HG02981 (cell line): ENCODE measurements around the gene CNTN6.
A peak's percentile ranks its signal among the peaks of the same experiment; 100 is the strongest.

Source experiments
- ATAC-seq: cut with Tn5 transposase; IDR thresholded peaks from one replicate; pipeline ENCODE4 v1.9.1; 2021; ENCODE audit warnings: mild to moderate bottlenecking, moderate library complexity; ENCODE audit not compliant: unreplicated experiment

The CNTN6 gene

GRCh38 chr3:1171320-1171719 lies 78.5 kb downstream of the CNTN6 start:
- no peak for ATAC-seq

GRCh38 chr3:1172644-1173043 lies 79.8 kb downstream of the CNTN6 start:
- no peak for ATAC-seq

- ATAC-seq = no peak
These were observed 86.3 kb downstream of the CNTN6 start for GRCh38 chr3:1179146-1179545.

GRCh38 chr3:1183320-1184048 lies 90.7 kb downstream of the CNTN6 start:
- ATAC-seq = no peak

- ATAC-seq = no peak
These were observed 97.7 kb downstream of the CNTN6 start for GRCh38 chr3:1190569-1190968.

- no peak for ATAC-seq
These were observed 98.2 kb downstream of the CNTN6 start for GRCh38 chr3:1191026-1191425.

GRCh38 chr3:1195947-1196346 lies 103.1 kb downstream of the CNTN6 start:
- ATAC-seq = peak; percentile 52

- no peak for ATAC-seq
These were observed 104.2 kb downstream of the CNTN6 start for GRCh38 chr3:1197051-1197450.

GRCh38 chr3:1200371-1200770 lies 107.5 kb downstream of the CNTN6 start:
- no peak for ATAC-seq

GRCh38 chr3:1207904-1208303 lies 115.1 kb downstream of the CNTN6 start:
- ATAC-seq = no peak

- ATAC-seq = no peak
These were observed 122.1 kb downstream of the CNTN6 start for GRCh38 chr3:1214933-1215332.

- no peak for ATAC-seq
These were observed 124.0 kb downstream of the CNTN6 start for GRCh38 chr3:1216856-1217255.

GRCh38 chr3:1227111-1227510 lies 134.3 kb downstream of the CNTN6 start:
- ATAC-seq = no peak

GRCh38 chr3:1228289-1228688 lies 135.5 kb downstream of the CNTN6 start:
- no peak for ATAC-seq

GRCh38 chr3:1230920-1231319 lies 138.1 kb downstream of the CNTN6 start:
- no peak for ATAC-seq

- ATAC-seq = no peak
These were observed 139.5 kb downstream of the CNTN6 start for GRCh38 chr3:1232276-1232675.

GRCh38 chr3:1235526-1236120 lies 142.8 kb downstream of the CNTN6 start:
- no peak for ATAC-seq

- ATAC-seq = no peak
These were observed 158.6 kb downstream of the CNTN6 start for GRCh38 chr3:1251282-1252060.

GRCh38 chr3:1252061-1252430 lies 159.2 kb downstream of the CNTN6 start:
- ATAC-seq = no peak

GRCh38 chr3:1262246-1262645 lies 169.4 kb downstream of the CNTN6 start:
- no peak for ATAC-seq

- ATAC-seq = no peak
These were observed 170.3 kb downstream of the CNTN6 start for GRCh38 chr3:1263121-1263520.

GRCh38 chr3:1269808-1270207 lies 177.0 kb downstream of the CNTN6 start:
- ATAC-seq = no peak
